ENCODE results near the gene ANK3. TPM values are rescaled to one million over a fixed set of nuclear protein-coding genes. Genes with fewer than 3 reads are reported as not detected.

The ANK3 gene
- polyA plus RNA-seq, 3 donors, result not detected

DNA sequence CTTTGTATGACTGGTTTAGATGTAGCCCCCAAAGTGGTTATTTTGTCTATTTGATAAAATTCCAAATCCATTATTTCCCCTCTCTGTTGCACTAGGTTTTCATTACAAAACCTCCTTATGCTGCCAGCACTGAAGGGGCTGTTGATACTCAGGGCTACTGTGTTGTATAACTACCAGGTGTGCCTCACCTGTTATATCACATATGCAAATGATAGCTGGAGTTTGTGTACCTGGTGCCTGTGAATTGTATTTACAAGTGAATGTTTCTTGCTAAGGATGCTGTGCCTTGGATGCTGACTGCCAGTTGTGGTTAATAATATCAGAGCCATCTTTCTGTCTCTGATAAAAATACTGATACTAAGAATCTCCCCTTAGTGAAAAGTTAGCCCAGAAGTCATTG lies 398.6 kb downstream of the ANK3 start:
- peaks cover 12% of the 10 kb centered on the region for H3K4me1 Mint-ChIP-seq
- H3K27me3 Mint-ChIP-seq (ENCODE audit: low read depth in 3 of 3), result no peaks in the 10 kb centered on the region
- H3K27me3 ChIP-seq (ENCODE audit: control insufficient read depth in 2 of 2, insufficient read depth in 2 of 2, low read length in 2 of 2), result no peaks in the 10 kb centered on the region
- H3K79me2 ChIP-seq (ENCODE audit: insufficient read depth, low read length), result no peaks in the 10 kb centered on the region
- no peaks in the 10 kb centered on the region for H4K20me1 ChIP-seq (ENCODE audit: insufficient read depth, low read length)
- H3K36me3 Mint-ChIP-seq, result no peaks in the 10 kb centered on the region
- no peaks in the 10 kb centered on the region for H3K9me3 ChIP-seq (replicated peaks in 1 of 2; ENCODE audit: control insufficient read depth in 1 of 2, insufficient read depth in 1 of 2, low read length in 2 of 2)
- H3K9ac ChIP-seq (ENCODE audit: insufficient read depth, low read length, poor library complexity, severe bottlenecking), result no peak overlapping the region
- H3K27ac Mint-ChIP-seq, result peak overlapping the region in 6 of 7 donors; percentile 5 to 84 (median 48)
- H3K4me3 Mint-ChIP-seq, result peak overlapping the region; percentile 60 to 88
- no peaks in the 10 kb centered on the region for H3K36me3 ChIP-seq (replicated peaks in 1 of 2; ENCODE audit: control insufficient read depth in 1 of 2, insufficient read depth in 2 of 2, low read length in 2 of 2)
- TF ChIP-seq, protein P1, sequence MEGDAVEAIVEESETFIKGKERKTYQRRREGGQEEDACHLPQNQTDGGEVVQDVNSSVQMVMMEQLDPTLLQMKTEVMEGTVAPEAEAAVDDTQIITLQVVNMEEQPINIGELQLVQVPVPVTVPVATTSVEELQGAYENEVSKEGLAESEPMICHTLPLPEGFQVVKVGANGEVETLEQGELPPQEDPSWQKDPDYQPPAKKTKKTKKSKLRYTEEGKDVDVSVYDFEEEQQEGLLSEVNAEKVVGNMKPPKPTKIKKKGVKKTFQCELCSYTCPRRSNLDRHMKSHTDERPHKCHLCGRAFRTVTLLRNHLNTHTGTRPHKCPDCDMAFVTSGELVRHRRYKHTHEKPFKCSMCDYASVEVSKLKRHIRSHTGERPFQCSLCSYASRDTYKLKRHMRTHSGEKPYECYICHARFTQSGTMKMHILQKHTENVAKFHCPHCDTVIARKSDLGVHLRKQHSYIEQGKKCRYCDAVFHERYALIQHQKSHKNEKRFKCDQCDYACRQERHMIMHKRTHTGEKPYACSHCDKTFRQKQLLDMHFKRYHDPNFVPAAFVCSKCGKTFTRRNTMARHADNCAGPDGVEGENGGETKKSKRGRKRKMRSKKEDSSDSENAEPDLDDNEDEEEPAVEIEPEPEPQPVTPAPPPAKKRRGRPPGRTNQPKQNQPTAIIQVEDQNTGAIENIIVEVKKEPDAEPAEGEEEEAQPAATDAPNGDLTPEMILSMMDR (IDR thresholded peaks at IDR 0.05), result no peak
- peak overlapping the region; percentile 70 for H3K4me2 ChIP-seq (replicated peaks; ENCODE audit: extremely low read depth, low read length, poor library complexity, severe bottlenecking)
- H3K4me3 ChIP-seq (replicated peaks in 1 of 3; ENCODE audit: low read depth in 2 of 3, low read length in 3 of 3), result peak overlapping the region in 1 of 3 experiments; percentile 59
- intact Hi-C loops (cut with micrococcal nuclease), result no loop called here
- no peak for DNase-seq
- H3K27ac ChIP-seq (ENCODE audit: low read depth in 1 of 2, low read length in 2 of 2), result peak overlapping the region in 1 of 2 donors; percentile 29
- no peak overlapping the region for H2AFZ ChIP-seq (ENCODE audit: insufficient read depth, low read depth, low read length, poor library complexity, severe bottlenecking)
- peaks cover 6 to 12% of the 10 kb centered on the region in 2 donors for H3K4me1 ChIP-seq (ENCODE audit: control insufficient read depth in 1 of 2, insufficient read depth in 2 of 2, low read length in 2 of 2)
- peaks cover 0 to 2% (median 0%) of the 10 kb centered on the region in 7 donors for H3K9me3 Mint-ChIP-seq

DNA sequence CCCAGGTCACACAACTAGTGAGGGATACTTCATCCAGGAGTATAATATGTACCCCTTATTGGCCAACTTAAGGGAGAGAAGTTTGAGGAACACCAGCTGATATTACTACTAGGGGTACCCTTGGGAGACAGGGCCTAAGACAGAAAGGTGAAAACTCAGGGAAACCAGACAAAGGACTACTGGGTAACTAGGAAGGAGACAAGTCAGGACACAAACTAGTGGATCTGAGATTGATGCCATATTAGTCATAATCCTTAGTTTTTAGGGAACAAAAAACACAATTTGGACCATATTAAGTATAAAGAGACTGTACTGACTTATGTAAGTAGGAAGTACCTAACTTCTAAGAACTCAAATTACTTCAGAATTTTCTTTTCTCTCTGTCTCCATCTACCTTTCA lies 404.0 kb downstream of the ANK3 start:
- H4K20me1 ChIP-seq (ENCODE audit: insufficient read depth, low read length), result no peaks in the 10 kb centered on the region
- Mint-ChIP-seq H3K4me3 (no peak overlapping the region), H3K4me1 (no peaks in the 10 kb centered on the region), H3K36me3 (no peaks in the 10 kb centered on the region), H3K9me3 (peaks cover 0 to 5% (median 2%) of the 10 kb centered on the region in 7 donors), H3K27me3 (ENCODE audit: low read depth in 3 of 3) (no peaks in the 10 kb centered on the region), H3K27ac (no peak overlapping the region)
- no peaks in the 10 kb centered on the region for H3K36me3 ChIP-seq (replicated peaks in 1 of 2; ENCODE audit: control insufficient read depth in 1 of 2, insufficient read depth in 2 of 2, low read length in 2 of 2)
- H3K9me3 ChIP-seq (replicated peaks in 1 of 2; ENCODE audit: control insufficient read depth in 1 of 2, insufficient read depth in 1 of 2, low read length in 2 of 2), result no peaks in the 10 kb centered on the region
- no peak overlapping the region for H3K4me2 ChIP-seq (replicated peaks; ENCODE audit: extremely low read depth, low read length, poor library complexity, severe bottlenecking)
- H3K4me3 ChIP-seq (replicated peaks in 1 of 3; ENCODE audit: low read depth in 2 of 3, low read length in 3 of 3), result no peak overlapping the region
- TF ChIP-seq, protein P1 (IDR thresholded peaks at IDR 0.05), result no peak
- DNase-seq, result no peak
- no peak overlapping the region for H3K9ac ChIP-seq (ENCODE audit: insufficient read depth, low read length, poor library complexity, severe bottlenecking)
- intact Hi-C loops (cut with micrococcal nuclease), result no loop called here
- no peak overlapping the region for H3K27ac ChIP-seq (ENCODE audit: low read depth in 1 of 2, low read length in 2 of 2)
- no peaks in the 10 kb centered on the region for H3K27me3 ChIP-seq (ENCODE audit: control insufficient read depth in 2 of 2, insufficient read depth in 2 of 2, low read length in 2 of 2)
- no peaks in the 10 kb centered on the region for H3K4me1 ChIP-seq (ENCODE audit: control insufficient read depth in 1 of 2, insufficient read depth in 2 of 2, low read length in 2 of 2)
- H3K79me2 ChIP-seq (ENCODE audit: insufficient read depth, low read length), result no peaks in the 10 kb centered on the region
- no peak overlapping the region for H2AFZ ChIP-seq (ENCODE audit: insufficient read depth, low read depth, low read length, poor library complexity, severe bottlenecking)

All from CD14-positive monocyte (primary cell).